ENCODE results near the gene SLC35F3.

SLC35F3 gene

GRCh38 chr1:234103198-234103597 lies 198.7 kb downstream of the SLC35F3 start:
- no peaks in the 10 kb centered on the region for H3F3A ChIP-seq (ENCODE audit: control insufficient read depth, insufficient read depth)
- no peak overlapping the region for H3K4me2 ChIP-seq (ENCODE audit: low read length)
- H3K27ac ChIP-seq (ENCODE audit: low read depth, low read length), result no peak overlapping the region
- H3K9me3 ChIP-seq (ENCODE audit: control insufficient read depth, insufficient read depth, low read length), result peaks cover 4% of the 10 kb centered on the region; the same call in 1 of the 2 replicates
- H3K36me3 ChIP-seq (ENCODE audit: control insufficient read depth, low read length), result no peaks in the 10 kb centered on the region
- no peak overlapping the region for H3K4me3 ChIP-seq (ENCODE audit: low read length)
- H3K9me2 ChIP-seq (replicated peaks; ENCODE audit: control insufficient read depth, low read length), result no peaks in the 10 kb centered on the region
- no peaks in the 10 kb centered on the region for H3K79me2 ChIP-seq (ENCODE audit: control insufficient read depth, low read length)
- H3K27me3 ChIP-seq (ENCODE audit: control insufficient read depth, low read length), result no peaks in the 10 kb centered on the region; the same call in 1 of the 2 replicates
- no peaks in the 10 kb centered on the region for H4K20me1 ChIP-seq (ENCODE audit: control insufficient read depth, insufficient read depth, low read depth, low read length)
- no peak for TF ChIP-seq EZH2phosphoT487 (IDR thresholded peaks at IDR 0.05; ENCODE audit: borderline replicate concordance, low read length)
- no peak for TF ChIP-seq CTCF (IDR thresholded peaks at IDR 0.05; ENCODE audit: low read depth, low read length, poor library complexity, severe bottlenecking)
- no peaks in the 10 kb centered on the region for H3K4me1 ChIP-seq (ENCODE audit: control insufficient read depth, low read length)

GRCh38 chr1:234106032-234106431 lies 201.6 kb downstream of the SLC35F3 start:
- no peak for TF ChIP-seq CTCF (IDR thresholded peaks at IDR 0.05; ENCODE audit: low read depth, low read length, poor library complexity, severe bottlenecking)
- TF ChIP-seq EZH2phosphoT487 (IDR thresholded peaks at IDR 0.05; ENCODE audit: borderline replicate concordance, low read length), result no peak
- Histone ChIP-seq H3K36me3 (ENCODE audit: control insufficient read depth, low read length) (no peaks in the 10 kb centered on the region), H3K4me2 (ENCODE audit: low read length) (no peak overlapping the region), H3K79me2 (ENCODE audit: control insufficient read depth, low read length) (no peaks in the 10 kb centered on the region), H3K4me1 (ENCODE audit: control insufficient read depth, low read length) (no peaks in the 10 kb centered on the region), H3K4me3 (ENCODE audit: low read length) (no peak overlapping the region), H3K27me3 (ENCODE audit: control insufficient read depth, low read length) (no peaks in the 10 kb centered on the region; the same call in 1 of the 2 replicates), H3K9me2 (replicated peaks; ENCODE audit: control insufficient read depth, low read length) (no peaks in the 10 kb centered on the region), H4K20me1 (ENCODE audit: control insufficient read depth, insufficient read depth, low read depth, low read length) (no peaks in the 10 kb centered on the region), H3K27ac (ENCODE audit: low read depth, low read length) (no peak overlapping the region), H3F3A (ENCODE audit: control insufficient read depth, insufficient read depth) (no peaks in the 10 kb centered on the region), H3K9me3 (ENCODE audit: control insufficient read depth, insufficient read depth, low read length) (no peaks in the 10 kb centered on the region)

- Histone ChIP-seq H3K27me3 (ENCODE audit: control insufficient read depth, low read length) (no peaks in the 10 kb centered on the region), H3F3A (ENCODE audit: control insufficient read depth, insufficient read depth) (no peaks in the 10 kb centered on the region), H3K36me3 (ENCODE audit: control insufficient read depth, low read length) (no peaks in the 10 kb centered on the region), H3K4me2 (ENCODE audit: low read length) (no peak overlapping the region), H3K4me1 (ENCODE audit: control insufficient read depth, low read length) (no peaks in the 10 kb centered on the region), H3K27ac (ENCODE audit: low read depth, low read length) (no peak overlapping the region), H3K79me2 (ENCODE audit: control insufficient read depth, low read length) (no peaks in the 10 kb centered on the region), H3K9me3 (ENCODE audit: control insufficient read depth, insufficient read depth, low read length) (no peaks in the 10 kb centered on the region), H3K9me2 (replicated peaks; ENCODE audit: control insufficient read depth, low read length) (no peaks in the 10 kb centered on the region), H4K20me1 (ENCODE audit: control insufficient read depth, insufficient read depth, low read depth, low read length) (no peaks in the 10 kb centered on the region), H3K4me3 (ENCODE audit: low read length) (no peak overlapping the region)
- TF ChIP-seq EZH2phosphoT487 (IDR thresholded peaks at IDR 0.05; ENCODE audit: borderline replicate concordance, low read length) (no peak), CTCF (IDR thresholded peaks at IDR 0.05; ENCODE audit: low read depth, low read length, poor library complexity, severe bottlenecking) (no peak)
Measured at GRCh38 chr1:234107416-234108021, 203.0 kb downstream of the SLC35F3 start.
